ENCODE measurements around the gene LCN10. TPM values are rescaled to one million over a fixed set of nuclear protein-coding genes. Genes with fewer than 3 reads are reported as not detected.

LCN10 gene
- total and polyA plus RNA-seq, 2 of the 13 experiments (the other 11 are each of a cell fraction or from before 2014, with no cell fraction given): 0.53 to 0.61 TPM

DNA sequence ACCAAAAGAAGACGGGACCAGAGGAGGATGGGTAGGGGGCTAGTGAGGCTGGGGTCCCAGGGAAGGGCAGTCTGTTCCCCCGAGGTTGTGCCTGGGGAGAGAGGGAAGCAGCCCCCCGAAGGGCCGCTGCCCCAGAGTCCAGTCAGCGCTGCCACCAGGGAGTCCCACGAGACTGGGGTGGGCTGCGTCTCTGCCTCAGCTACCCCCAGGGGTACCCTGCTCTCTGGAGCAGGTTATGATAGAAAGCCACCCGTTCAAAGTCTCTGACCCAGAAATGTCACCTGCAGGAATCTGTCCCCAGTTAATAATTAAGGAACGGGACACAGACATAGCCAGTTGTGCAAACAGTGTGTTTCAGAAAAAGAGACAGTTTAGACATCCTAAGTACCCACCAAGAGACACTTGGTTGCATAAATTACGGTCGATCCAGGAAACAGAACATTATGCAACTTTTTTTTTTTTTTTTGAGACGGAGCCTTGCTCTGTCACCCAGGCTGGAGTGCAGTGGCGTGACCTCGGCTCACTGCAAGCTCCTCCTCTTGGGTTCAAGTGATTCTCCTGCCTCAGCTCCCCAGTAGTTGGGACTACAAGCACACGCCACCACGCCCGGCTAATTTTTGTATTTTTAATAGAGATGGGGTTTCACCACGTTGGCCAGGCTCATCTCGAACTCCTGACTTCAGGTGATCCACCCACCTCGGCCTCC lies 44.8 kb downstream of the LCN10 start (continued):
- TF ChIP-seq, protein P1, sequence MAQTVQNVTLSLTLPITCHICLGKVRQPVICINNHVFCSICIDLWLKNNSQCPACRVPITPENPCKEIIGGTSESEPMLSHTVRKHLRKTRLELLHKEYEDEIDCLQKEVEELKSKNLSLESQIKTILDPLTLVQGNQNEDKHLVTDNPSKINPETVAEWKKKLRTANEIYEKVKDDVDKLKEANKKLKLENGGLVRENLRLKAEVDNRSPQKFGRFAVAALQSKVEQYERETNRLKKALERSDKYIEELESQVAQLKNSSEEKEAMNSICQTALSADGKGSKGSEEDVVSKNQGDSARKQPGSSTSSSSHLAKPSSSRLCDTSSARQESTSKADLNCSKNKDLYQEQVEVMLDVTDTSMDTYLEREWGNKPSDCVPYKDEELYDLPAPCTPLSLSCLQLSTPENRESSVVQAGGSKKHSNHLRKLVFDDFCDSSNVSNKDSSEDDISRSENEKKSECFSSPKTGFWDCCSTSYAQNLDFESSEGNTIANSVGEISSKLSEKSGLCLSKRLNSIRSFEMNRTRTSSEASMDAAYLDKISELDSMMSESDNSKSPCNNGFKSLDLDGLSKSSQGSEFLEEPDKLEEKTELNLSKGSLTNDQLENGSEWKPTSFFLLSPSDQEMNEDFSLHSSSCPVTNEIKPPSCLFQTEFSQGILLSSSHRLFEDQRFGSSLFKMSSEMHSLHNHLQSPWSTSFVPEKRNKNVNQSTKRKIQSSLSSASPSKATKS (CRISPR knock-in tag; IDR thresholded peaks at IDR 0.05): no peak
- no peak for TF ChIP-seq KAT7 (CRISPR knock-in tag; IDR thresholded peaks at IDR 0.05; ENCODE audit: borderline replicate concordance)
- no peak for TF ChIP-seq KDM4B (CRISPR knock-in tag; IDR thresholded peaks at IDR 0.05)
- no peak for TF ChIP-seq PRMT3 (CRISPR knock-in tag; IDR thresholded peaks at IDR 0.05; ENCODE audit: borderline replicate concordance, low read depth)
- no peak for TF ChIP-seq DNMT1 (CRISPR knock-in tag; IDR thresholded peaks at IDR 0.05)
- no peak for TF ChIP-seq MBD4 (IDR thresholded peaks at IDR 0.05; ENCODE audit: borderline replicate concordance, low read length)
- TF ChIP-seq FOXJ3 (CRISPR knock-in tag; IDR thresholded peaks at IDR 0.05; ENCODE audit: borderline replicate concordance): peak; percentile 66; the same call in 1 of the 2 replicates
- TF ChIP-seq, protein P2, sequence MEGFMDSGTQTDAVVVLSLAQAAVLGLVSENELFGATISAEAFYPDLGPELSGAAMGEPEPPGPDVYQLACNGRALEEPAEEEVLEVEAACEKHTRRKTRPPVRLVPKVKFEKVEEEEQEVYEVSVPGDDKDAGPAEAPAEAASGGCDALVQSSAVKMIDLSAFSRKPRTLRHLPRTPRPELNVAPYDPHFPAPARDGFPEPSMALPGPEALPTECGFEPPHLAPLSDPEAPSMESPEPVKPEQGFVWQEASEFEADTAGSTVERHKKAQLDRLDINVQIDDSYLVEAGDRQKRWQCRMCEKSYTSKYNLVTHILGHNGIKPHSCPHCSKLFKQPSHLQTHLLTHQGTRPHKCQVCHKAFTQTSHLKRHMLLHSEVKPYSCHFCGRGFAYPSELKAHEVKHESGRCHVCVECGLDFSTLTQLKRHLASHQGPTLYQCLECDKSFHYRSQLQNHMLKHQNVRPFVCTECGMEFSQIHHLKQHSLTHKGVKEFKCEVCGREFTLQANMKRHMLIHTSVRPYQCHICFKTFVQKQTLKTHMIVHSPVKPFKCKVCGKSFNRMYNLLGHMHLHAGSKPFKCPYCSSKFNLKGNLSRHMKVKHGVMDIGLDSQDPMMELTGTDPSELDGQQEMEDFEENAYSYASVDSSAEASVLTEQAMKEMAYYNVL (CRISPR knock-in tag; IDR thresholded peaks at IDR 0.05; ENCODE audit: borderline replicate concordance): no peak
- TF ChIP-seq PAWR (CRISPR knock-in tag; IDR thresholded peaks at IDR 0.05; ENCODE audit: borderline replicate concordance): no peak
- TF ChIP-seq POLR2G (IDR thresholded peaks at IDR 0.05; ENCODE audit: low read depth, low read length): no peak
- no peak for TF ChIP-seq ZNF468 (CRISPR knock-in tag; IDR thresholded peaks at IDR 0.05)
- peak; percentile 38; the same call in 1 of the 2 replicates for TF ChIP-seq RXRA (CRISPR knock-in tag; IDR thresholded peaks at IDR 0.05)
- TF ChIP-seq, protein P3, sequence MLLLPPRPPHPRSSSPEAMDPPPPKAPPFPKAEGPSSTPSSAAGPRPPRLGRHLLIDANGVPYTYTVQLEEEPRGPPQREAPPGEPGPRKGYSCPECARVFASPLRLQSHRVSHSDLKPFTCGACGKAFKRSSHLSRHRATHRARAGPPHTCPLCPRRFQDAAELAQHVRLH (CRISPR knock-in tag; IDR thresholded peaks at IDR 0.05; ENCODE audit: borderline replicate concordance, low read depth): no peak
- peak; percentile 15; the same call in 1 of the 2 replicates for TF ChIP-seq RFXAP (CRISPR knock-in tag; IDR thresholded peaks at IDR 0.05; ENCODE audit: borderline replicate concordance)
- TF ChIP-seq TGIF2 (CRISPR knock-in tag; IDR thresholded peaks at IDR 0.05): no peak
- no peak for TF ChIP-seq ZNF564 (CRISPR knock-in tag; IDR thresholded peaks at IDR 0.05)
- no peak for TF ChIP-seq ETV6 (CRISPR knock-in tag; conservative IDR thresholded peaks at IDR 0.05)
- no peak for TF ChIP-seq SP140L (CRISPR knock-in tag; IDR thresholded peaks at IDR 0.05; ENCODE audit: borderline replicate concordance)
- TF ChIP-seq, protein P4, sequence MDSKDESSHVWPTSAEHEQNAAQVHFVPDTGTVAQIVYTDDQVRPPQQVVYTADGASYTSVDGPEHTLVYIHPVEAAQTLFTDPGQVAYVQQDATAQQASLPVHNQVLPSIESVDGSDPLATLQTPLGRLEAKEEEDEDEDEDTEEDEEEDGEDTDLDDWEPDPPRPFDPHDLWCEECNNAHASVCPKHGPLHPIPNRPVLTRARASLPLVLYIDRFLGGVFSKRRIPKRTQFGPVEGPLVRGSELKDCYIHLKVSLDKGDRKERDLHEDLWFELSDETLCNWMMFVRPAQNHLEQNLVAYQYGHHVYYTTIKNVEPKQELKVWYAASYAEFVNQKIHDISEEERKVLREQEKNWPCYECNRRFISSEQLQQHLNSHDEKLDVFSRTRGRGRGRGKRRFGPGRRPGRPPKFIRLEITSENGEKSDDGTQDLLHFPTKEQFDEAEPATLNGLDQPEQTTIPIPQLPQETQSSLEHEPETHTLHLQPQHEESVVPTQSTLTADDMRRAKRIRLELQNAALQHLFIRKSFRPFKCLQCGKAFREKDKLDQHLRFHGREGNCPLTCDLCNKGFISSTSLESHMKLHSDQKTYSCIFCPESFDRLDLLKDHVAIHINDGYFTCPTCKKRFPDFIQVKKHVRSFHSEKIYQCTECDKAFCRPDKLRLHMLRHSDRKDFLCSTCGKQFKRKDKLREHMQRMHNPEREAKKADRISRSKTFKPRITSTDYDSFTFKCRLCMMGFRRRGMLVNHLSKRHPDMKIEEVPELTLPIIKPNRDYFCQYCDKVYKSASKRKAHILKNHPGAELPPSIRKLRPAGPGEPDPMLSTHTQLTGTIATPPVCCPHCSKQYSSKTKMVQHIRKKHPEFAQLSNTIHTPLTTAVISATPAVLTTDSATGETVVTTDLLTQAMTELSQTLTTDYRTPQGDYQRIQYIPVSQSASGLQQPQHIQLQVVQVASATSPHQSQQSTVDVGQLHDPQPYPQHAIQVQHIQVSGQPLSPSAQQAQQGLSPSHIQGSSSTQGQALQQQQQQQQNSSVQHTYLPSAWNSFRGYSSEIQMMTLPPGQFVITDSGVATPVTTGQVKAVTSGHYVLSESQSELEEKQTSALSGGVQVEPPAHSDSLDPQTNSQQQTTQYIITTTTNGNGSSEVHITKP (CRISPR knock-in tag; IDR thresholded peaks at IDR 0.05; ENCODE audit: low read depth): no peak
- TF ChIP-seq SATB2 (CRISPR knock-in tag; IDR thresholded peaks at IDR 0.05): no peak
- no peak for TF ChIP-seq KAT2B (IDR thresholded peaks at IDR 0.05; ENCODE audit: borderline replicate concordance, low read depth, low read length)
